Gastrocnemius medialis (tissue), 4 donors: ENCODE measurements around the gene TOMM20L. TPM values are rescaled to one million over a fixed set of nuclear protein-coding genes. Genes with fewer than 3 reads are reported as not detected.
"Not testable (repeated sequence)": the region's sequence is repeated elsewhere in the genome, so short reads cannot be mapped to it uniquely, and the experiment has no call there.

ENCODE experiments used
- ATAC-seq, 2 donors: fragments of 150-250 bp; one replicate each; pipeline ENCODE4 v1.9.1; 2016
- DNase-seq, 2 donors: peaks; one replicate each; pipeline ENCODE4 v3.0.0-alpha.2; 2019
- H3K27ac ChIP-seq, 4 donors: fragments of 200-600 bp; sonication (generic); 1 replicate in 1 of 4; 2 replicates in 3 of 4; pipeline ENCODE4 v1.5.1; 2016 to 2018; ENCODE audit warnings: mild to moderate bottlenecking in 2 of 4, moderate library complexity in 1 of 4
- H3K27me3 ChIP-seq, 3 donors: fragments of 200-600 bp; sonication (generic) in 2 of 3; 1 replicate in 1 of 3; 2 replicates in 2 of 3; pipeline versions ENCODE4 v1.5.1 to v1.6.0; 2016 to 2019; ENCODE audit warnings: mild to moderate bottlenecking in 1 of 3, moderate library complexity in 1 of 3
- H3K36me3 ChIP-seq, 2 donors: fragments of 200-600 bp; sonication (generic) in 1 of 2; one replicate each; pipeline ENCODE4 v1.5.1; 2017 to 2018
- H3K4me1 ChIP-seq, 2 donors: fragments of 200-600 bp; sonication (generic) in 1 of 2; one replicate each; pipeline ENCODE4 v1.5.1; 2016 to 2017; ENCODE audit warnings: mild to moderate bottlenecking in 2 of 2
- H3K4me3 ChIP-seq, 4 donors: fragments of 200-600 bp; sonication (generic) in 3 of 4; 1 replicate in 1 of 4; 2 replicates in 3 of 4; pipeline ENCODE4 v1.5.1; 2016 to 2019; ENCODE audit warnings: mild to moderate bottlenecking in 2 of 4
- H3K9me3 ChIP-seq, 3 donors: fragments of 200-600 bp; sonication (generic) in 2 of 3; 1 replicate in 1 of 3; 2 replicates in 2 of 3; pipeline ENCODE4 v1.5.1; 2016 to 2019
- POLR2A ChIP-seq, 2 donors: fragments of 450-650 bp; IDR thresholded peaks; one replicate each; pipeline ENCODE4 v1.6.1; 2017; ENCODE audit warnings: antibody characterized with exemption in 2 of 2, mild to moderate bottlenecking in 2 of 2, moderate library complexity in 2 of 2
- in situ Hi-C, 4 donors: fragments of 200-750 bp; cut with MboI; loops; one replicate each; pipeline versions ENCODE4 v1.15.0 to v1.8.0; 2017; ENCODE audit warnings: low sequenced_read_pairs in 4 of 4
- intact Hi-C: fragments of 100-400 bp; cut with DNase I; formaldehyde crosslinking; loops from one replicate; pipeline ENCODE4 v1.15.1; 2023; ENCODE audit warnings: low total_unique reads
- total RNA-seq, 4 donors: library from RNA; depleted of rRNA; stranded (reverse); fragments of >200 nt; gene quantifications; one replicate each; pipeline versions ENCODE4 v1.1.0 to v1.2.3, GENCODE V29; 2016
- TF ChIP-seq, protein P1 (sequence below), 5 experiments: fragments of 450-650 bp in 3 of 5; fragments of 200-600 bp in 2 of 5; sonication (generic) in 2 of 5; IDR thresholded peaks in 4 of 5; conservative IDR thresholded peaks in 1 of 5; 1 replicate in 4 of 5; 2 replicates in 1 of 5; pipeline ENCODE4 v1.5.1; 2016 to 2019; ENCODE audit warnings: antibody characterized with exemption in 5 of 5, mild to moderate bottlenecking in 3 of 5, moderate library complexity in 3 of 5

TOMM20L gene
- total RNA-seq, result not detected

DNA sequence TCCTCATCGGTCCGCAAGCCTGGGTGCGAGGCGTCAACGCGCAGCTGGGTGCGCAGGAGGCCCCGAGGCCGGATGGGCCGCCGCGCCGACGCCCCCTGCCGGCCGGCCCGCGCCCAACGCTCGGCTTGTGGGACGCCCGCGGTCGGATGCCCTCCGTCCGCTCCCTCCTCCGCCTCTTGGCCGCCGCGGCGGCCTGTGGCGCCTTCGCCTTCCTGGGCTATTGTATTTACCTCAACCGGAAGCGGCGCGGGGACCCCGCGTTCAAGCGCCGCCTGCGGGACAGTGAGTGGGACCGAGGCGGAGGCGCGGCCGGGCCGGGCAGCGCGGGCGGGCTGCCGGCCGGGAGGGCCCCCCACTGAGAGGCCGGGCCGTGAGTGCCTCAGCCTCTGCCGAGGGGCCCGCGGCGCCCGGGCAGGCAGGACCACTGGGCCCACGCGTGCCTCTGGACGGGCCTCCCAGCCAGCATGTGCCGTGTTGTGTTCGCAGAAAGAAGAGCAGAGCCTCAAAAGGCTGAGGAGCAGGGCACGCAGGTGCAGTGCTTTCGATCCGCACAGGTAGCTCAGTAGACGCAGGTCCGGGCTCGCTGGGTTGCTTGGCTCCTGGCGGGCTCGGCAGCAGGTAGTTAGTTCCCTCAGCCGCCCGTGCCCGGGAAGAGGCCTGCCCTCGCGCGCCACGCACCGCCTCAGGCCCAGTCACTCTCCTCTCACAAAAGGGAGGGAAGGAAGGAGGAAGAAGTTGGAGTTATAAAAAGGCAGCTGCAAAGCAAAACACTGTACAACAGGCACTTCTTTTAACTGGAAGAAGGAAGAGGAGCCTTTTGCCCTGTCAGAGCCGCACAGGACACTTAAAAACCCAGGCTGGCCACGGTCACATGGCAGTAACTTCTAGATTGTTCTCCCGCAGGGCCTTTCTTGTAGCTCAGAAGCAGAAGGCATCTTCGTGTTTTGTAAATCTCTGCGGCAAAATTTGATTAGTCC is at the start of gene TOMM20L:
Gene TOMM20L (plus strand): TSS at position 119 of the 977 bp plus-strand sequence. CDS start 28 bp downstream, at position 147.
- intact Hi-C loops (loop anchor here (10.0 kb wide), 1 partner anchor 291 kb away; no protein-coding TSS in a partner anchor), in situ Hi-C loops (loop anchor here in 2 of 4 donors (10.0 to 25.0 kb wide), 2 partner anchors 284 to 291 kb away; no protein-coding TSS in a partner anchor)
- Histone ChIP-seq H3K27ac (peak within 1 kb of the TSS; percentile 43 to 63 (median 52)), H3K9me3 (no peaks in the 10 kb centered on the region), H3K27me3 (no peaks in the 10 kb centered on the region), H3K4me3 (peak within 1 kb of the TSS; percentile 52 to 68 (median 57)), H3K4me1 (peaks cover 0 to 4% of the 10 kb centered on the region in 2 donors), H3K36me3 (no peaks in the 10 kb centered on the region)
- TF ChIP-seq, protein P1, sequence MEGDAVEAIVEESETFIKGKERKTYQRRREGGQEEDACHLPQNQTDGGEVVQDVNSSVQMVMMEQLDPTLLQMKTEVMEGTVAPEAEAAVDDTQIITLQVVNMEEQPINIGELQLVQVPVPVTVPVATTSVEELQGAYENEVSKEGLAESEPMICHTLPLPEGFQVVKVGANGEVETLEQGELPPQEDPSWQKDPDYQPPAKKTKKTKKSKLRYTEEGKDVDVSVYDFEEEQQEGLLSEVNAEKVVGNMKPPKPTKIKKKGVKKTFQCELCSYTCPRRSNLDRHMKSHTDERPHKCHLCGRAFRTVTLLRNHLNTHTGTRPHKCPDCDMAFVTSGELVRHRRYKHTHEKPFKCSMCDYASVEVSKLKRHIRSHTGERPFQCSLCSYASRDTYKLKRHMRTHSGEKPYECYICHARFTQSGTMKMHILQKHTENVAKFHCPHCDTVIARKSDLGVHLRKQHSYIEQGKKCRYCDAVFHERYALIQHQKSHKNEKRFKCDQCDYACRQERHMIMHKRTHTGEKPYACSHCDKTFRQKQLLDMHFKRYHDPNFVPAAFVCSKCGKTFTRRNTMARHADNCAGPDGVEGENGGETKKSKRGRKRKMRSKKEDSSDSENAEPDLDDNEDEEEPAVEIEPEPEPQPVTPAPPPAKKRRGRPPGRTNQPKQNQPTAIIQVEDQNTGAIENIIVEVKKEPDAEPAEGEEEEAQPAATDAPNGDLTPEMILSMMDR (IDR thresholded peaks at IDR 0.05 in 4 of 5, conservative IDR thresholded peaks at IDR 0.05 in 1 of 5), result peak; percentile 58 to 91 (median 74)
- no peak for TF ChIP-seq POLR2A (IDR thresholded peaks at IDR 0.05)
- peak; percentile 84 to 88 for ATAC-seq
- DNase-seq, result peak; percentile 6 to 30

DNA sequence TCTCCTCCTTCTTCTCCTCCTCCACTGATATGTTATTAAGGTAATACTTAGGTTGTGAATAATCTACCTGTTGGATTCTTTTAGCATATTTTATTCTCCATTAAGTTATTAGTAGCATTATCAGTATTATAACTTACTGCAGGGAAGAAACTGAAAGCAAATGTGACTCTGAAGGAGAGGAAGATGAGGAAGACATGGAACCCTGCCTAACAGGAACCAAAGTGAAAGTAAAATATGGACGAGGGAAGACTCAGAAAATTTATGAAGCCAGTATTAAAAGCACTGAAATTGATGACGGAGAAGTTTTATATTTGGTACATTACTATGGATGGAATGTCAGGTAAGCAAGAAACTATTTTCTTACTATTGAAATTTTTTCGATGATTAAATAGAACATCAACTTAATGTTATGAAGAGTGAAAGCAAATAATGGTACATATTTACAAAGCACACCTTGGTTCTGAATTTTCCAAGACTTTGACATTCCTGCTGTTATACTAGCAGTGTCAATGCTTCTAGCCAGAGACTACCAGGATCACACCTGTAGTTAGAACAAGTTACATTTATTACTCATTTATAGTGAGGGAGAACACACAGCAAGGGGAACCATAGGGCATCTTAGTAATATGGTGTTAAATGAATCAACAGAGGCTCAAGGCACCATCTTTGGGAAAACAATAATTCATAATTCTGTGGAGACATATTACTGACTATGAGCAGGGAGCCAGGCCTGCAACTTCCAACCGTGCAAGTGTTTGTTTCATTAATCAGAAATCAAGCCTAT is 42.0 kb upstream of the TOMM20L start:
- DNase-seq (no peak), ATAC-seq (no peak)
- Histone ChIP-seq H3K4me3 (no peak overlapping the region), H3K4me1 (no peaks in the 10 kb centered on the region), H3K9me3 (no peaks in the 10 kb centered on the region), H3K27ac (no peak overlapping the region), H3K36me3 (peaks cover 0 to 56% of the 10 kb centered on the region in 2 donors), H3K27me3 (no peaks in the 10 kb centered on the region)
- in situ Hi-C loops, result loop anchor here in 2 of 4 donors (25.0 kb wide), 1 partner anchor 241 kb away; no protein-coding TSS in a partner anchor
- intact Hi-C loops, result no loop called here
- TF ChIP-seq, protein P1 (IDR thresholded peaks at IDR 0.05 in 4 of 5, conservative IDR thresholded peaks at IDR 0.05 in 1 of 5), result no peak

DNA sequence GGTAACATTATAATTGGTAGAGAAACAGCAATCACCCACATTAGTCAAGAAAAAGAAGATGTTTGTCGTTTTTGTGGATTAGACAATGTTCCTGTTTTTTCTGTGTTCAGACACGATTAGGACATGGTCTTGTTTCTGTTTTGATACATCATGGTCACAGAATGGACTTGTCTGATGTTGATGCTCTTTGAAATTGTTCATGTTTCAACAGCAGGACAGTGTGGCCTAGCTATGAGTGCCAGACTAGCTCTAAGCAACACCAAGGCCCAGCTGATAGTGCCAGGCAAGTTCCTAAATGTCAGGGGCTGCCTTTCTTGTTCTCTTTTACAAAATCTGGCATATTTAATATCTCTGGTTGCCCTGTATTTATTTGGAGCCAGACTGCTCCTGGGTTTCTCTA is 40.9 kb upstream of the TOMM20L start:
- H3K9me3 ChIP-seq, result no peaks in the 10 kb centered on the region
- H3K36me3 ChIP-seq, result peaks cover 0 to 58% of the 10 kb centered on the region in 2 donors
- in situ Hi-C loops, result loop anchor here in 2 of 4 donors (25.0 kb wide), 1 partner anchor 243 kb away; no protein-coding TSS in a partner anchor
- DNase-seq (no peak), ATAC-seq (no peak)
- H3K4me3 ChIP-seq, result no peak overlapping the region
- H3K4me1 ChIP-seq, result no peaks in the 10 kb centered on the region
- intact Hi-C loops, result no loop called here
- no peak for TF ChIP-seq POLR2A (IDR thresholded peaks at IDR 0.05)
- TF ChIP-seq, protein P1 (IDR thresholded peaks at IDR 0.05 in 4 of 5, conservative IDR thresholded peaks at IDR 0.05 in 1 of 5), result no peak
- no peak overlapping the region for H3K27ac ChIP-seq
- no peaks in the 10 kb centered on the region for H3K27me3 ChIP-seq

DNA sequence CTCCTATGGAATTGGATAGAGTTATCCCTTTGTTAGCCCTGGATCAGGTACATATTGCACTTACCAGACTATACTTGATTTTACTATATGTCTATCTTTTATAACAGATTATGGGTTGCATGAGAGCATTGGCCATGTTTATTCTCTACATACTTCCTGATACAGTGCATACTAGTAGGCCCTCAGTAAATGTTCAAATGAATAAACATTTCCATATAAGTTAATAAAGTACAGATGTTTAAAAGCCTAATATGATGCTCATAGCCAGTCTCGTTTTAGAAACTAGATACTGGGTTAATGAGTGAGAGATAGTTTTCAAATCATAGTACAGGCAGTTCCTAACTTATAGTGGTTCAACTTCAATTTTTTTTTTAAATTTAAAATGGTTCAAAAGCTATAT is 39.5 kb upstream of the TOMM20L start:
- Histone ChIP-seq H3K4me1 (no peaks in the 10 kb centered on the region), H3K9me3 (no peaks in the 10 kb centered on the region), H3K27me3 (no peaks in the 10 kb centered on the region), H3K27ac (no peak overlapping the region), H3K36me3 (peaks cover 0 to 60% of the 10 kb centered on the region in 2 donors), H3K4me3 (no peak overlapping the region)
- in situ Hi-C loops, result loop anchor here in 2 of 4 donors (25.0 kb wide), 1 partner anchor 244 kb away; no protein-coding TSS in a partner anchor
- DNase-seq, result no peak
- intact Hi-C loops, result no loop called here
- TF ChIP-seq, protein P1 (IDR thresholded peaks at IDR 0.05 in 4 of 5, conservative IDR thresholded peaks at IDR 0.05 in 1 of 5), result no peak
- no peak for TF ChIP-seq POLR2A (IDR thresholded peaks at IDR 0.05)
- no peak for ATAC-seq

DNA sequence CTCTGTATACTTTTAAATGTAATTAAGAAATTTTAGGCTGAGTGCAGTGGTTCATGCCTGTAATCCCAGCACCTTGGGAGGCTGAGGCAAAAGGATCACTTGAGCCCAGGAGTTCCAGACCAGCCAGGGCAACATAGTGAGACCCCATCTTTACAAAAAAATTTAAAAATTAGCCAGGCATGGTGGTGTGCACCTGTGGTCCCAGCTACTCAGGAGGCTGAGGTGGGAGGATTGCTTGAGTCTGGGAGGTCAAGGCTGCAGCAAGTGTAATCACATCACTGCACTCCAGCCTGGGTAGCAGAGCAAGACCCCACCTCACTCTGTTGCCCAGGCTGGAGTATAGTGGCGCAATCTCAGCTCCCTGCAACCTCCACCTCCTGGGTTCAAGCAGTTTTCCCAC is 33.5 kb upstream of the TOMM20L start:
- H3K27me3 ChIP-seq, H3K4me3 ChIP-seq, DNase-seq, H3K27ac ChIP-seq, H3K9me3 ChIP-seq, H3K4me1 ChIP-seq, ATAC-seq: not testable (repeated sequence)
- intact Hi-C loops, result loop anchor here (10.0 kb wide), 1 partner anchor 257 kb away; no protein-coding TSS in a partner anchor
- in situ Hi-C loops, result loop anchor here in 2 of 4 donors (25.0 kb wide), 1 partner anchor 250 kb away; no protein-coding TSS in a partner anchor
- H3K36me3 ChIP-seq, result peaks cover 0 to 46% of the 10 kb centered on the region in 2 donors
